Endometrial microvascular endothelial cells (primary cell): ENCODE data around the gene HPN. TPM values are rescaled to one million over a fixed set of nuclear protein-coding genes. Genes with fewer than 3 reads are reported as not detected.

ENCODE experiments used
- in situ Hi-C: cut with HindIII; loops from 2 replicates; pipeline ENCODE4 v1.10.0; 2017; ENCODE audit warnings: low sequenced_read_pairs, low pct_unique_long_range_greater_than_20kb; ENCODE audit errors: inconsistent ontology term
- total RNA-seq: library from RNA; depleted of rRNA; stranded (reverse); fragments of >200 nt; gene quantifications from one replicate; pipeline ENCODE4 v1.2.3, GENCODE V29; 2015; ENCODE audit errors: inconsistent ontology term

The HPN gene
- total RNA-seq, 1 donor from 2014 or later: not detected

GRCh38 chr19:35052599-35053190, 11.2 kb downstream of the HPN start:
- in situ Hi-C loops: no loop called here

GRCh38 chr19:35053667-35054293, 12.3 kb downstream of the HPN start:
- in situ Hi-C loops: no loop called here

GRCh38 chr19:35054626-35055025, 13.1 kb downstream of the HPN start:
- in situ Hi-C loops: no loop called here

GRCh38 chr19:35055715-35056179, 14.2 kb downstream of the HPN start:
- in situ Hi-C loops: no loop called here

GRCh38 chr19:35056513-35057063, 15.1 kb downstream of the HPN start:
- in situ Hi-C loops: no loop called here

- in situ Hi-C loops: no loop called here
Measured at GRCh38 chr19:35058370-35058769, 16.8 kb downstream of the HPN start.

GRCh38 chr19:35059006-35059798, 17.7 kb downstream of the HPN start:
- in situ Hi-C loops: no loop called here

- in situ Hi-C loops: no loop called here
Measured at GRCh38 chr19:35059799-35060091, 18.2 kb downstream of the HPN start.

GRCh38 chr19:35060160-35060855, 18.8 kb downstream of the HPN start:
- in situ Hi-C loops: no loop called here

GRCh38 chr19:35061583-35062373, 20.3 kb downstream of the HPN start:
- in situ Hi-C loops: no loop called here

GRCh38 chr19:35062942-35063341, 21.4 kb downstream of the HPN start:
- in situ Hi-C loops: no loop called here

GRCh38 chr19:35063940-35064818, 22.7 kb downstream of the HPN start:
- in situ Hi-C loops: no loop called here

- in situ Hi-C loops: no loop called here
Measured at GRCh38 chr19:35065574-35065973, 24.1 kb downstream of the HPN start.

- in situ Hi-C loops: no loop called here
Measured at GRCh38 chr19:35066121-35066520, 24.6 kb downstream of the HPN start.

- in situ Hi-C loops: no loop called here
Measured at GRCh38 chr19:35066691-35067563, 25.4 kb downstream of the HPN start.

GRCh38 chr19:35068941-35069634, 27.6 kb downstream of the HPN start:
- in situ Hi-C loops: no loop called here
